NCI-H748 (cell line): ENCODE data around the gene PRICKLE4.

Experiments
- DNase-seq: peaks from one replicate; lab custom pipeline; 2025; ENCODE audit not compliant: unreplicated experiment; lab: John Stamatoyannopoulos, UW

The PRICKLE4 gene

GRCh38 chr6:41780551-41781365, at the start of gene PRICKLE4:
Gene PRICKLE4 (plus strand): TSS chr6:41780782. CDS start chr6:41783474, 2,692 bp downstream.
- DNase-seq = peak; percentile 62

- no peak for DNase-seq
Measured at GRCh38 chr6:41731561-41732086, 49.0 kb upstream of the PRICKLE4 start.

GRCh38 chr6:41732149-41732548, 48.4 kb upstream of the PRICKLE4 start:
- no peak for DNase-seq

- peak; percentile 53 for DNase-seq
Measured at GRCh38 chr6:41732591-41733359, 47.8 kb upstream of the PRICKLE4 start.

- peak; percentile 54 for DNase-seq
Measured at GRCh38 chr6:41733360-41733706, 47.2 kb upstream of the PRICKLE4 start.

GRCh38 chr6:41733707-41734665, 46.6 kb upstream of the PRICKLE4 start:
- peak; percentile 94 for DNase-seq

GRCh38 chr6:41734666-41735426, 45.7 kb upstream of the PRICKLE4 start:
- peak; percentile 88 for DNase-seq

GRCh38 chr6:41735427-41736185, 45.0 kb upstream of the PRICKLE4 start, which contains the start of gene TFEB:
Gene TFEB (minus strand): TSS chr6:41735608. CDS start chr6:41691213, 44,395 bp downstream.
- peak; percentile 95 for DNase-seq

GRCh38 chr6:41736186-41736733, 44.3 kb upstream of the PRICKLE4 start:
- DNase-seq = no peak

- DNase-seq = no peak
Measured at GRCh38 chr6:41736800-41737555, 43.6 kb upstream of the PRICKLE4 start.

GRCh38 chr6:41737591-41738130, 42.9 kb upstream of the PRICKLE4 start:
- DNase-seq = no peak

- DNase-seq = no peak
Measured at GRCh38 chr6:41739041-41739440, 41.5 kb upstream of the PRICKLE4 start.

- DNase-seq = no peak
Measured at GRCh38 chr6:41740366-41741162, 40.0 kb upstream of the PRICKLE4 start.

- no peak for DNase-seq
Measured at GRCh38 chr6:41741625-41742490, 38.7 kb upstream of the PRICKLE4 start.

GRCh38 chr6:41743406-41744235, 37.0 kb upstream of the PRICKLE4 start:
- no peak for DNase-seq
